HG03469 (cell line): ENCODE data around the gene UGCG.
"Not testable (repeated sequence)": the region's sequence is repeated elsewhere in the genome, so short reads cannot be mapped to it uniquely, and the experiment has no call there.

ENCODE experiments used
- ATAC-seq: cut with Tn5 transposase; IDR thresholded peaks from one replicate; pipeline ENCODE4 v1.9.1; 2021; ENCODE audit warnings: mild to moderate bottlenecking, moderate library complexity, moderate number of reproducible peaks; ENCODE audit not compliant: unreplicated experiment

Gene UGCG

GRCh38 chr9:111949919-111950318, 53.3 kb downstream of the UGCG start:
- no peak for ATAC-seq

DNA sequence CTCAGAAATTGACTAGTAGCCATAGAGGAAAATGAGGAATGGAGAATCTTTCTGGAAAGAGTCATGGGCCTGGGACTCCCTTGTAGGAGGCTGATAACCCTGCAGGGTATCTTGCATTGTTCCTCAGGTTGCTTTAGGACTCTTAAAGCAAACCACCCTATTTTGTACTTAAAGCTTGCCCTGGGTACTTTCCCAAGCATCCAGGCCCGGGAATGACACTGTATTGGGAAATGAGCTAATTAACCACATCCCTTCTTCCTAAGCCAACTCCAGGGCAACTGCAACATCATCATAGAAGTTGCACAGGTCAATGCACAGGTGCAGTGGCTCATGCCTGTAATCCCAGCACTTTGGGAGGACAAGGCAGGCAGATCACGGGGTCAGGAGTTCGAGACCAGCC, 55.9 kb downstream of the UGCG start:
- ATAC-seq: no peak

DNA sequence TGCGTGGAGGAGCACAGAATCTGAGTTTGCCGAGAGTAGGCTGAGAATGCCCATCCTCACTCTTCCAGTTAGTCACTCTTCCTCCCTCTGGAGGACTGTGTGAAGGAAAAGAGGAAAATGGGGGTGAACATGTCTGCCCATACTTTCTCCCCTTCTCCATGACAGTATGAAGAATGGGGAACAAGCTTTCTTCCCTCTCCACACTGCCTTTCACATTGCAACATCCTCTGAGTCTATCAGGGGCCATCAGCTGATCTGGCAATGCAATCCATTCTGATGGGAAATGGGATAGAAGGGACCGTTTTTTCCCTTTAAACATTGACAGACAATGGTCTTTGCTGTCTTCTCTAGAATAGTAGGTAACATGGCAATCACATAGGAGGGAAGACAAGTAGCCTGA, 56.8 kb downstream of the UGCG start:
- no peak for ATAC-seq

DNA sequence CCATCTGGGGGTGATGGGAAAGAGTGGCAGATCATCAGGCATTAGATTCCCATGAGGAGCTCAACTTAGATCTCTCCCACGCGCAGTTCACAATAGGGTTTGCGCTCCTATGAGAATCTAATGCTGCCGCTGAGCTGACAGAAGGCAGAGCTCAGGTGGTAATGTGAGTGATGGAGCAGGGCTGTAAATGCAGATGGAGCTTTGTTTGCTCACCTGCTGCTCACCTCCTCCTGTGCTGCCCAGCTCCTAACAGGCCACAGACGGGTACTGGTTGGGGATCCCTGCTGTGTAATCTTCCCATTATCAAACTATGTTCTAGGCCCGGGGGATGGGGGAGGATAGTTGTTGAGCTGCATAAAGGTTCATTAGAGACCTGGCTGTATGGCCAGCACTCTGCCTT, 58.4 kb downstream of the UGCG start:
- ATAC-seq: no peak

GRCh38 chr9:111957856-111958631, 61.4 kb downstream of the UGCG start:
- no peak for ATAC-seq

DNA sequence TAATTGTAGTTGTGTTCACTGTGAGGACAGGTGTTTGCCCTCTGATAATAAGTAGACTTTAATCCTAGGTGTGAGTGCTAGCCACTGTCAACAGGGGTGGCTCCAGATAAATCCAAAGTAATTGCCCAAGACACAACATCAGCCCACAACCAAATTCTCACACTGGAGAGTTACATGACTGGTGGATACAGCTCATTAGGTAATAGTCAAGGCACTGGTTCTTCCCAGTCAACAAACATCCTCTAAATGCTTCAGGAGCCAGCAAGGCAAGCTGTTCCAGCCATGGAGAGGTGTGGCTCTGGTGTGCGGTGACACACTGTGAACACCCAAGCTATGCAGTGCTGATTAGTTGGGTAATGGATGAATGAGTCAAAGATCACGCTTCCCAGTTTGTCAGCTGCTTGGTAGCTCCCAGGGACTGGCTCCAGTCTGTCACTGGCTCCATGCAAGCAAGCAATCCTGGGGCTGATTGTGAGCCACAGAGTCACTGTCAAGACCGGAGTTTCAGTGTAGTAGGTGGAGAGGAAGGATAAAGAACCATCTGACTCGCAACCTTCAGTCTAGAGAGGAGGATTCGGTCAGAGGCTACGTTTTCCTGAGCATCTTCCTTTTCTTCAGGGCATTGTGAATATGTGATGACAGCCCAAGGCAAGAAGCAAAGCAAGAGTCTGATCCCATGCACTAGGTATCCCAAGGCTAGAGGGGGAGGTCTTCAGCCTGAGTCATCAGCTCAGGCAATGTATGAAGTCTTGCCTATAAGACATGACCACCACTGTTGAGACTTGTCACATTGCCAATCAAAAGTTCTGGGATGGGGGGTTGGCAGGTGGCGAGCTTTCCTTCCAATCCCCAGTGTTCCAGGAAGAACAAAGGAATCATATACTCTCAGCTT, 63.1 kb downstream of the UGCG start:
- no peak for ATAC-seq

GRCh38 chr9:111960485-111960884, 63.9 kb downstream of the UGCG start:
- ATAC-seq: not testable (repeated sequence)

- no peak for ATAC-seq
Observed at GRCh38 chr9:111961009-111961408, 64.4 kb downstream of the UGCG start.

- no peak for ATAC-seq
Observed at GRCh38 chr9:111961575-111961974, 65.0 kb downstream of the UGCG start.

GRCh38 chr9:111962021-111962420, 65.4 kb downstream of the UGCG start:
- ATAC-seq: no peak

GRCh38 chr9:111963995-111964394, 67.4 kb downstream of the UGCG start:
- no peak for ATAC-seq

DNA sequence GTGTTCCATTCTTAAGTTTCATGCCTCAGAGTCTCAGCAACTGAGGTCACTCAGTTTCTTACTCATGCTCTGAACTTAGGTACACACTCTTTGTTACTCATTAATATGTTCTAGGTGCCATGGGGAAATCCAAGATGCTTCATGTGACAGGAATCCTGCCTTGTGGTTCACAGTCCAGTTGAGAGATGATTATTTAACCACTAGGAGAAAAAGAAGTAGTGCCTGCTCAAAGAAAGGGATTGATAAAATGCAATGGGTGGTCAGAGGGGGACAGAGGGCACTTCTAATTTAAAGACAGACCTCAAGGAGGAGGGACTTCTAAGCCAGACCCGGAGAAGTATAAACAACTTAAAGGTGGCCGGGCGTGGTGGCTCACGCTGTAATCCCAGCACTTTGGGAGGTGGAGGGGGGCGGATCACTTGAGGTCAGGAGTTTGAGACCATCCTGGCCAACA, 69.0 kb downstream of the UGCG start:
- no peak for ATAC-seq

DNA sequence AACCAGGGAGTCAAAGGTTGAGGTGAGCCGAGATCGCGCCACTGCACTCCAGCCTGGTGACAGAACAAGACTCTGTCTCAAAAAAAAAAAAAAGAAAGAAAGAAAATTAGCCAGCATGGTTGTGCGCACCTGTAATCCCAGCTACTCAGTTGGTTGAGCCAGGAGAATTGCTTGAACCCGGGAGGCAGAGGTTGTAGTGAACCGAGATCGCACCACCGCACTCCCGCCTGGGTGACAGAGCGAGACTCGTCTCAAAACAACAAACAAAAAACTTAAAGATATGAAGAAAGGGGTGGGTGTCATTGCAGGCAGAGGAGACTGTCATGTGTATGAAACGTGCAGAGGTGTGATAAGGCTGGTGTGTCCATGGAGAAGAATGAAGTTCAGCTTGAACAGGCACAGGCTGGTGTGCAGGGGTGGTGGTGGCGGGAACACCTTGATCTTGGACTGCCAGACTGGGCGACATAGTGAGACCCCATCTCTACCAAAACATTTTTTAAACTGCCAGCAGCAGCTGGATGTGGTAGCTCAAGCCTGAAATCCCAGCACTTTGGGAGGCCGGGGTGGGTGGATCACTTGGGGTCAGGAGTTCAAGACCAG, 69.6 kb downstream of the UGCG start:
- no peak for ATAC-seq

DNA sequence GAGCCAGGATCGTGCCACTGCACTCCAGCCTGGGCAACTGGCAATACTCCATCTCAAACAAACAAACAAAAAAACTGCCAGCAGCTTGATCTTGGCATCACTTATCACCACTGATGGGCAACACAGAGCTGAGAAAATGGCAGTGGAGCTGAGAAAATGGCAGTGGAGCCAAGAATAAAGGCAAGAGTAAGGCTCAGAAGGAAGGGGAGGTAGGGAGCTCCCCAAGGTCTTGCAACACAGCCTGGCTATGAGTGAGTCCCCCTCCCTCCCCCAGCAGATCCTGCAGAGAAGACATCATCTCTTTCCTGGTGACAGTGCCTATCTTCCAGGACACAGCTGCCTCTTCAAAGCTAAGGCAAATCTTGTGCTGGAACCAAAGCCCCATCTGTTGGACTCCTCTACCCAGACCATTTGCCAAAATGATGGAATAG, 70.3 kb downstream of the UGCG start:
- no peak for ATAC-seq

DNA sequence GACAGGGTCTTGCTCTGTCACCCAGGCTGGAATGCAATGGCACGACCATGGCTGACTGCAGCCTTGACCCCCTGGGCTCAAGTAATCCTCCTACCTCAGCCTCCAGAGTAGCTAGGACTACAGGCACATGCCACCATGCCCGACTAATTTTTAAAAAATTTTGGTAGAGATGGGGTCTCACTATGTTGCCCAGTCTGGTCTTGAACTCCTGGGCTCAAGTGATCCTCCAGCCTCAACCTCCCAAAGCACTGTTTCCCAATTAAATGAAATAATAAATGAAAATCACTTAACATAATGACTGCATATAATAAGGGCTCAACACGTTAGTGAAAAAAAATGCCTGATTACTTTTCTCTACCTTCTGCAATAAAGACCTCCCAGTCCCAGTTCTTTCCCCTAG, 71.0 kb downstream of the UGCG start:
- ATAC-seq: no peak

DNA sequence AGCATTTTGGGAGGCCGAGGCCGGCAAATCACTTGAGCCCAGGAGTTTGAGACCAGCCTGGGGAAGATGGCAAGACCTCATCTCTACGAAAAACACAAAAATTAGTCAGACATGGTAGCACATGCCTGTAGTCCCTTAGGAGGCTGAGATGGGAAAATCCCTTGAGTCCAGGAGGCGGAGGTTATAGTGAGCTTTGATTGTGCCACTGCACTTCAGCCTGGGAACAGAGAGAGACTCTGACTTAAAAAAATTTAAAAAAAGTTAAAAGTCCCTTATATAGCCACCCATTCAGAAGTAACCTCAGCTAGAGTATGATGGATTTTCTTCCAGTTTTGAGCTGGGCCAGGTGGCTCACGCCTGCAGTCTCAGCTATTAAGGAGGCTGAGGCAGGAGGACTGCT, 72.4 kb downstream of the UGCG start:
- no peak for ATAC-seq

DNA sequence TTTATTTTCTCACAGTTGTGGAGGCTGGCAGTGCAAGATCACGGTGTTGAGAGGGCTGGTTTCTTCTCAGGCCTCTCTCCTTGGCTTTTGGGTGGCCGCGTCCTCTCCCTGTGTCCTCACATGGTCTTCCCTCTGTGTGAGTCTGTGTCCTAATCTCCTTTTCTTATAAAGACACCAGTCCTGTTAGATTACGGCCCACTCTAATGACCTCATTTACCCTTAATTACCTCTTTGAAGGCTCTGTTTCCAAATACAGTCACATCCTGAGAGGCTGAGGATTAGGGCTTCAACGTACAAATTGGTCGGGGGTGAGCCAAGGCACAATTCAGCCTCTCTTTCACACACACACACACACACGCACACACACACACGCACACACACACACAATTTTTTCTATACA, 73.0 kb downstream of the UGCG start:
- no peak for ATAC-seq

DNA sequence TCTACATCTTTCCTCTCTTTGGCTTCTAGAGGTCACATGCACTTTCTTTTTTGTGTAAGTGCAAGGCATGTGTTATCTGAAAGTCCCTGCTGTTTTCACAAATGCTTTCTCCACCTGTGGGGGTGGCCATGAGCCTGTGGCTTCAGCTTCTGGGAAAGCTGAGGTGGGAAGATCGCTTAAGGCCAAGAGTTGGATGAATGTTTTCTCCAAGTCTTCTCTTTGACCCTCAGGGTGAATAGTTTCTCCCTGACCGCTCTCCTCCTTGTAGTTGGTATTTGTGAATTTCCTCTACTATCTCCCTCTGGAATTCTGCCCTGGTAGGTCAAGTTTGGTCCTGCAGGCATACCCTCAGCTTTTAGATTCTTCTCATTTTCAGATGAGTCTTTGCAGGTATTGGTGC, 74.2 kb downstream of the UGCG start:
- ATAC-seq: no peak

DNA sequence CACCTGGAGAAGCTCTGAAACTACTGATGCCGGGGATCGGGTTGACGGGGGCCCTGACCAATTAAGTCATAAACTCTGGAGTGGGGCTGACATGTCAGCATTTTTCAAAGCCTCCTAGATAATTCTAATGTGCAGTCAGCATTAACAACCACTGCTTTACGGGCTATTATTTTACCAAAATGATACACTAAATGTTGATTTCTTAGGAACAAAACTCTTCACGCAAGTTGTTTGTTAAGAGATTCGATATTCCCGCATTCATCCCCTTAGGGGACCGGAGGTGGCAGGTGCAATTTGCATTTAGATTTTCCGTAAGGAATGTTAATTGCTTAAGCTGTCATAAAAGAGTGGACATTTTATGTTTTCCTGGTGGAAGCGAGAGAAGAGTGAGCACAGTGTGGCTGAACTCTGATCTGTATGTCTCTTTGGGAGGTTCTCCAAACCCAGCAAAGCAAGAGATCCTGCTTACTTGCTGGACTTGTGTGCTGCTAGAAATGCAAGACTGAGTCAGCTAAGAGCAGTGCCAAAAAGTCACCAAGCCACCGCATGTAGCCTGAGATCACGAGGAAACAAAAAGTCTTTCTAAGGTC, 77.6 kb downstream of the UGCG start:
- no peak for ATAC-seq

DNA sequence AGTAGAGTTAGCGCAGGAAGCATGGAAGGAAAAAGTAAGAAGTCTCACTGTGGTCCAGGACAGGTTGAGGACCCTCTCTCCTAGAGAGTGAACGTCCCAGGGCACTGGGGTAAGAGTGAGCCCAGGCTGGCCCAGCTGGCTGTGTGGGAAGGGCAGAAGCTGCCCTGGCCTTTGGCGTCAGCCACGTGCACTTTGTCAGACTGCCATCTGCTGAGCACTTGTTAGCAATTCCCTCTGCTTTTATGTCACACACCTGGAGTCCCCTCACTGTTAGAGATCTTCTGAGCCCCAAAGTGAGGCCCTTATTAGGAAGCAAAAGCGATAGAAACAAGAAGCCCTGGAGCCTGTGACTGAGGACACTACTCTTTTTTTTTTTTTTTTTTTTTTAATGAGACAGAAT, 79.1 kb downstream of the UGCG start:
- ATAC-seq: no peak

- no peak for ATAC-seq
Observed at GRCh38 chr9:111978616-111979015, 82.0 kb downstream of the UGCG start.
